Gastroesophageal sphincter (tissue), 4 donors: Measurements from ENCODE around the gene ASNS. TPM values are rescaled to one million over a fixed set of nuclear protein-coding genes. Genes with fewer than 3 reads are reported as not detected.
"Not testable (repeated sequence)": the region's sequence is repeated elsewhere in the genome, so short reads cannot be mapped to it uniquely, and the experiment has no call there.

Experiments
- ATAC-seq: fragments of 150-250 bp; one replicate; pipeline ENCODE4 v1.9.1; 2016; ENCODE audit warnings: mild to moderate bottlenecking, moderate library complexity
- H3K27ac ChIP-seq, 4 donors: fragments of 200-600 bp; sonication (generic) in 3 of 4; 1 replicate in 3 of 4; 2 replicates in 1 of 4; pipeline ENCODE4 v1.5.1; 2016 to 2019
- H3K27me3 ChIP-seq: fragments of 200-600 bp; sonication (generic); one replicate; pipeline ENCODE4 v1.5.1; 2019
- H3K36me3 ChIP-seq, 2 donors: fragments of 200-600 bp; sonication (generic); one replicate each; pipeline ENCODE4 v1.5.1; 2019; ENCODE audit warnings: control low read depth in 1 of 2
- H3K4me1 ChIP-seq, 3 donors: fragments of 200-600 bp; sonication (generic); 1 replicate in 2 of 3; 2 replicates in 1 of 3; pipeline ENCODE4 v1.5.1; 2016 to 2019; ENCODE audit warnings: control low read depth in 2 of 3
- H3K4me3 ChIP-seq, 2 donors: fragments of 200-600 bp; sonication (generic); one replicate each; pipeline ENCODE4 v1.5.1; 2019; ENCODE audit warnings: mild to moderate bottlenecking in 1 of 2, moderate library complexity in 1 of 2
- H3K9me3 ChIP-seq, 3 donors: fragments of 200-600 bp; sonication (generic); one replicate each; pipeline ENCODE4 v1.5.1; 2017 to 2019; ENCODE audit warnings: control low read depth in 2 of 3
- CTCF ChIP-seq, 4 experiments: fragments of 200-600 bp in 2 of 4; fragments of 450-650 bp in 2 of 4; sonication (generic) in 1 of 4; IDR thresholded peaks; one replicate each; pipeline ENCODE4 v1.5.1; 2017 to 2019; ENCODE audit warnings: antibody characterized with exemption in 4 of 4, mild to moderate bottlenecking in 2 of 4, moderate library complexity in 2 of 4
- EP300 ChIP-seq: sonication (generic); formaldehyde crosslinking; IDR thresholded peaks from one replicate; pipeline ENCODE4 v1.6.1; 2017; ENCODE audit warnings: antibody characterized with exemption, mild to moderate bottlenecking
- POLR2A ChIP-seq, 2 donors: fragments of 450-650 bp; IDR thresholded peaks; one replicate each; pipeline ENCODE4 v1.6.1; 2017; ENCODE audit warnings: antibody characterized with exemption in 2 of 2, mild to moderate bottlenecking in 2 of 2, moderate library complexity in 1 of 2
- POLR2AphosphoS5 ChIP-seq: sonication (generic); formaldehyde crosslinking; IDR thresholded peaks from one replicate; pipeline ENCODE4 v1.6.1; 2017; ENCODE audit warnings: antibody characterized with exemption
- WGBS, 2 donors: methylation state at CpG; one replicate each; pipeline ENCODE4 v1.1.5; 2018; ENCODE audit warnings: low coverage in 1 of 2; 5-methylcytosine and 5-hydroxymethylcytosine counted together
- total RNA-seq, 4 donors: library from RNA; depleted of rRNA; stranded (reverse); fragments of >200 nt; gene quantifications; one replicate each; pipeline ENCODE4 v1.1.0, GENCODE V29; 2016

Gene ASNS
- total RNA-seq, 4 donors from 2014 or later, result 12.9 to 26.0 (median 19.0) TPM

- H3K27me3 ChIP-seq, result no peaks in the 10 kb centered on the region
- H3K4me1 ChIP-seq, result no peaks in the 10 kb centered on the region
- no peak for ATAC-seq
- H3K36me3 ChIP-seq, result peaks cover 0 to 47% of the 10 kb centered on the region in 2 donors
- no peaks in the 10 kb centered on the region for H3K9me3 ChIP-seq
- 84 to 92% methylated on average over 3 to 4 of the region's 4 CpGs for WGBS, 2 donors
- TF ChIP-seq EP300 (no peak), CTCF (IDR thresholded peaks at IDR 0.05) (no peak), POLR2A (IDR thresholded peaks at IDR 0.05) (no peak), POLR2AphosphoS5 (no peak)
- H3K4me3 ChIP-seq, result no peak overlapping the region
- H3K27ac ChIP-seq, result no peak overlapping the region
Measured at GRCh38 chr7:97859606-97860204, 12.5 kb downstream of the ASNS start.

- H3K9me3 ChIP-seq, result no peaks in the 10 kb centered on the region
- no peaks in the 10 kb centered on the region for H3K4me1 ChIP-seq
- H3K27ac ChIP-seq, result no peak overlapping the region
- 78 to 94% methylated on average over 2 of the region's 2 CpGs for WGBS, 2 donors
- ATAC-seq, result no peak
- H3K36me3 ChIP-seq, result peaks cover 5 to 55% of the 10 kb centered on the region in 2 donors
- no peak overlapping the region for H3K4me3 ChIP-seq
- H3K27me3 ChIP-seq, result no peaks in the 10 kb centered on the region
- TF ChIP-seq POLR2AphosphoS5, result no peak
- no peak for TF ChIP-seq EP300
- TF ChIP-seq POLR2A (IDR thresholded peaks at IDR 0.05), result no peak
- no peak for TF ChIP-seq CTCF (IDR thresholded peaks at IDR 0.05)
Measured at GRCh38 chr7:97858221-97858620, 14.0 kb downstream of the ASNS start.

GRCh38 chr7:97857544-97857943 is 14.7 kb downstream of the ASNS start:
- TF ChIP-seq CTCF (IDR thresholded peaks at IDR 0.05) (no peak), POLR2A (IDR thresholded peaks at IDR 0.05) (no peak), EP300 (no peak), POLR2AphosphoS5 (no peak)
- ATAC-seq, result no peak
- H3K4me1 ChIP-seq, result no peaks in the 10 kb centered on the region
- H3K27me3 ChIP-seq, result no peaks in the 10 kb centered on the region
- 67 to 83% methylated on average over 5 of the region's 5 CpGs for WGBS, 2 donors
- H3K36me3 ChIP-seq, result peaks cover 5 to 57% of the 10 kb centered on the region in 2 donors
- no peak overlapping the region for H3K4me3 ChIP-seq
- H3K27ac ChIP-seq, result no peak overlapping the region
- no peaks in the 10 kb centered on the region for H3K9me3 ChIP-seq

GRCh38 chr7:97851683-97852082 is 20.5 kb downstream of the ASNS start:
- no peak overlapping the region for H3K4me3 ChIP-seq
- ATAC-seq, result peak; percentile 74
- peaks cover 5 to 55% of the 10 kb centered on the region in 2 donors for H3K36me3 ChIP-seq
- H3K27ac ChIP-seq, result peak overlapping the region in 1 of 4 donors; percentile 34
- no peaks in the 10 kb centered on the region for H3K4me1 ChIP-seq
- TF ChIP-seq POLR2AphosphoS5 (peak; percentile 25), CTCF (IDR thresholded peaks at IDR 0.05) (no peak), POLR2A (IDR thresholded peaks at IDR 0.05) (no peak)
- no peaks in the 10 kb centered on the region for H3K27me3 ChIP-seq
- WGBS, 2 donors, result 31 to 44% methylated on average over 2 of the region's 2 CpGs
- H3K9me3 ChIP-seq, result no peaks in the 10 kb centered on the region

- H3K4me1 ChIP-seq, ATAC-seq: not testable (repeated sequence)
- 100% methylated on average over 1 of the region's 4 CpGs for WGBS, 2 donors
Measured at GRCh38 chr7:97850262-97851031, 21.8 kb downstream of the ASNS start.

More at GRCh38 chr7:97850262-97851031, 21.8 kb downstream of the ASNS start:
- H3K27me3 ChIP-seq, H3K27ac ChIP-seq, H3K9me3 ChIP-seq, H3K4me3 ChIP-seq: not testable (repeated sequence)
- H3K36me3 ChIP-seq, result peaks cover 5 to 42% of the 10 kb centered on the region in 2 donors
